Gastroesophageal sphincter (tissue), 3 donors: ENCODE results near the gene ZMIZ1.

ENCODE experiments used
- CTCF ChIP-seq, 4 experiments: fragments of 200-600 bp in 2 of 4; fragments of 450-650 bp in 2 of 4; sonication (generic) in 1 of 4; IDR thresholded peaks; one replicate each; pipeline ENCODE4 v1.5.1; 2017 to 2019; ENCODE audit warnings: antibody characterized with exemption in 4 of 4, mild to moderate bottlenecking in 2 of 4, moderate library complexity in 2 of 4
- POLR2A ChIP-seq, 2 donors: fragments of 450-650 bp; IDR thresholded peaks; one replicate each; pipeline ENCODE4 v1.6.1; 2017; ENCODE audit warnings: antibody characterized with exemption in 2 of 2, mild to moderate bottlenecking in 2 of 2, moderate library complexity in 1 of 2
- POLR2AphosphoS5 ChIP-seq: sonication (generic); formaldehyde crosslinking; IDR thresholded peaks from one replicate; pipeline ENCODE4 v1.6.1; 2017; ENCODE audit warnings: antibody characterized with exemption

GRCh38 chr10:79047875-79048638 is 20.7 kb upstream of the ZMIZ1 start:
- TF ChIP-seq POLR2A (IDR thresholded peaks at IDR 0.05) = no peak
- no peak for TF ChIP-seq CTCF (IDR thresholded peaks at IDR 0.05)
- no peak for TF ChIP-seq POLR2AphosphoS5
